Erythroblast (primary cell): ENCODE results near the gene HOXD9.

Source experiments
- GATA1 ChIP-seq: IDR thresholded peaks from 2 replicates; pipeline ENCODE4 v1.6.1; 2011; ENCODE audit warnings: low read depth, mild to moderate bottlenecking, control low read depth, low read length, moderate library complexity
- POLR2A ChIP-seq: IDR thresholded peaks from 2 replicates; pipeline ENCODE4 v1.6.1; 2011; ENCODE audit warnings: mild to moderate bottlenecking, low read length

GRCh38 chr2:176074919-176075425 is 47.5 kb upstream of the HOXD9 start:
- TF ChIP-seq POLR2A, result no peak
- no peak for TF ChIP-seq GATA1
